Inferior parietal cortex (tissue), 1 donor: Measurements from ENCODE around the gene PLAC8L1.

Source experiments
- DNase-seq: peaks from one replicate; pipeline ENCODE4 v3.0.0-alpha.2; 2016; ENCODE audit errors: extremely low spot score

The PLAC8L1 gene

GRCh38 chr5:146042628-146043279, 62.6 kb downstream of the PLAC8L1 start:
- DNase-seq: no peak

- DNase-seq: no peak
Observed at GRCh38 chr5:146041180-146041789, 64.1 kb downstream of the PLAC8L1 start.

- no peak for DNase-seq
Observed at GRCh38 chr5:146040527-146040926, 64.8 kb downstream of the PLAC8L1 start.

- DNase-seq: no peak
Observed at GRCh38 chr5:146039420-146039819, 66.0 kb downstream of the PLAC8L1 start.

- DNase-seq: no peak
Observed at GRCh38 chr5:146034605-146035004, 70.8 kb downstream of the PLAC8L1 start.
